HG03521 (cell line): ENCODE results near the gene ITPR2.

ENCODE experiments used
- ATAC-seq: cut with Tn5 transposase; IDR thresholded peaks from one replicate; pipeline ENCODE4 v1.9.1; 2021; ENCODE audit warnings: mild to moderate bottlenecking, moderate library complexity; ENCODE audit not compliant: unreplicated experiment

ITPR2 gene

GRCh38 chr12:26599096-26599695 lies 233.8 kb downstream of the ITPR2 start:
- ATAC-seq = no peak

GRCh38 chr12:26595806-26596205 lies 237.2 kb downstream of the ITPR2 start:
- no peak for ATAC-seq

GRCh38 chr12:26580619-26581018 lies 252.4 kb downstream of the ITPR2 start:
- no peak for ATAC-seq

- ATAC-seq = no peak
These were observed 256.7 kb downstream of the ITPR2 start for GRCh38 chr12:26576266-26576665.

GRCh38 chr12:26573225-26573909 lies 259.6 kb downstream of the ITPR2 start:
- no peak for ATAC-seq

GRCh38 chr12:26572137-26572536 lies 260.9 kb downstream of the ITPR2 start:
- ATAC-seq = no peak

GRCh38 chr12:26571560-26571959 lies 261.4 kb downstream of the ITPR2 start:
- no peak for ATAC-seq

GRCh38 chr12:26567126-26567525 lies 265.9 kb downstream of the ITPR2 start:
- no peak for ATAC-seq

GRCh38 chr12:26566675-26567074 lies 266.3 kb downstream of the ITPR2 start:
- no peak for ATAC-seq

GRCh38 chr12:26566186-26566585 lies 266.8 kb downstream of the ITPR2 start:
- ATAC-seq = no peak

- ATAC-seq = no peak
These were observed 268.6 kb downstream of the ITPR2 start for GRCh38 chr12:26564391-26564790.

- no peak for ATAC-seq
These were observed 269.4 kb downstream of the ITPR2 start for GRCh38 chr12:26563552-26563951.

- no peak for ATAC-seq
These were observed 275.7 kb downstream of the ITPR2 start for GRCh38 chr12:26557326-26557725.

GRCh38 chr12:26556916-26557315 lies 276.1 kb downstream of the ITPR2 start:
- no peak for ATAC-seq

GRCh38 chr12:26555139-26555538 lies 277.9 kb downstream of the ITPR2 start:
- no peak for ATAC-seq

GRCh38 chr12:26554332-26554731 lies 278.7 kb downstream of the ITPR2 start:
- ATAC-seq = no peak

GRCh38 chr12:26551385-26551784 lies 281.6 kb downstream of the ITPR2 start:
- no peak for ATAC-seq

GRCh38 chr12:26548227-26548626 lies 284.8 kb downstream of the ITPR2 start:
- ATAC-seq = no peak

GRCh38 chr12:26546535-26547314 lies 286.3 kb downstream of the ITPR2 start:
- no peak for ATAC-seq

- no peak for ATAC-seq
These were observed 293.9 kb downstream of the ITPR2 start for GRCh38 chr12:26539131-26539530.

GRCh38 chr12:26537651-26538050 lies 295.3 kb downstream of the ITPR2 start:
- no peak for ATAC-seq

- no peak for ATAC-seq
These were observed 295.9 kb downstream of the ITPR2 start for GRCh38 chr12:26537126-26537525.
